ENCODE data around the gene HS2ST1. TPM values are rescaled to one million over a fixed set of nuclear protein-coding genes. Genes with fewer than 3 reads are reported as not detected.

HS2ST1 gene
- total and polyA plus RNA-seq, 2 experiments from 2014 or later: 6.7 to 17.1 TPM

DNA sequence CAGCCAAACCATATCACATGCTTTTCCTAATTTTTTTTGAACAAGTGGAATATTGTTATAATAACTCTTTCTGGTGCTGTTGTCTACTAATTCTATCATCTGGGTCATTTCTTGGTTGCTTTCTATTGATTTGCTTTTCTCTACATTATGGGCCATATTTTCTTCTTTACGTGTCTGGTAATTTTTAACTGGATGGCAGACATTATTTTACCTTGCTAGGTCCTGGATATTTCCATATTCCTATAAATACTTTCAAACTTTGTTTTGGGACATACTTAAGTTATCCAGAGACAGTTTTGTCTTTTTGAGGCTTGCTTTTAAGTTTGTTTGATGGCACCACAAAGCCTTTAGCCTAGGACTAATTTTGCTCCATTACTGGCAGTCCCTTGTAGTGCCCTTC lies 11.3 kb downstream of the HS2ST1 start (continued):
- TF ChIP-seq, protein P1, sequence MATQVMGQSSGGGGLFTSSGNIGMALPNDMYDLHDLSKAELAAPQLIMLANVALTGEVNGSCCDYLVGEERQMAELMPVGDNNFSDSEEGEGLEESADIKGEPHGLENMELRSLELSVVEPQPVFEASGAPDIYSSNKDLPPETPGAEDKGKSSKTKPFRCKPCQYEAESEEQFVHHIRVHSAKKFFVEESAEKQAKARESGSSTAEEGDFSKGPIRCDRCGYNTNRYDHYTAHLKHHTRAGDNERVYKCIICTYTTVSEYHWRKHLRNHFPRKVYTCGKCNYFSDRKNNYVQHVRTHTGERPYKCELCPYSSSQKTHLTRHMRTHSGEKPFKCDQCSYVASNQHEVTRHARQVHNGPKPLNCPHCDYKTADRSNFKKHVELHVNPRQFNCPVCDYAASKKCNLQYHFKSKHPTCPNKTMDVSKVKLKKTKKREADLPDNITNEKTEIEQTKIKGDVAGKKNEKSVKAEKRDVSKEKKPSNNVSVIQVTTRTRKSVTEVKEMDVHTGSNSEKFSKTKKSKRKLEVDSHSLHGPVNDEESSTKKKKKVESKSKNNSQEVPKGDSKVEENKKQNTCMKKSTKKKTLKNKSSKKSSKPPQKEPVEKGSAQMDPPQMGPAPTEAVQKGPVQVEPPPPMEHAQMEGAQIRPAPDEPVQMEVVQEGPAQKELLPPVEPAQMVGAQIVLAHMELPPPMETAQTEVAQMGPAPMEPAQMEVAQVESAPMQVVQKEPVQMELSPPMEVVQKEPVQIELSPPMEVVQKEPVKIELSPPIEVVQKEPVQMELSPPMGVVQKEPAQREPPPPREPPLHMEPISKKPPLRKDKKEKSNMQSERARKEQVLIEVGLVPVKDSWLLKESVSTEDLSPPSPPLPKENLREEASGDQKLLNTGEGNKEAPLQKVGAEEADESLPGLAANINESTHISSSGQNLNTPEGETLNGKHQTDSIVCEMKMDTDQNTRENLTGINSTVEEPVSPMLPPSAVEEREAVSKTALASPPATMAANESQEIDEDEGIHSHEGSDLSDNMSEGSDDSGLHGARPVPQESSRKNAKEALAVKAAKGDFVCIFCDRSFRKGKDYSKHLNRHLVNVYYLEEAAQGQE (IDR thresholded peaks at IDR 0.05; ENCODE audit: unreplicated experiment): no peak
- TF ChIP-seq, protein P2, sequence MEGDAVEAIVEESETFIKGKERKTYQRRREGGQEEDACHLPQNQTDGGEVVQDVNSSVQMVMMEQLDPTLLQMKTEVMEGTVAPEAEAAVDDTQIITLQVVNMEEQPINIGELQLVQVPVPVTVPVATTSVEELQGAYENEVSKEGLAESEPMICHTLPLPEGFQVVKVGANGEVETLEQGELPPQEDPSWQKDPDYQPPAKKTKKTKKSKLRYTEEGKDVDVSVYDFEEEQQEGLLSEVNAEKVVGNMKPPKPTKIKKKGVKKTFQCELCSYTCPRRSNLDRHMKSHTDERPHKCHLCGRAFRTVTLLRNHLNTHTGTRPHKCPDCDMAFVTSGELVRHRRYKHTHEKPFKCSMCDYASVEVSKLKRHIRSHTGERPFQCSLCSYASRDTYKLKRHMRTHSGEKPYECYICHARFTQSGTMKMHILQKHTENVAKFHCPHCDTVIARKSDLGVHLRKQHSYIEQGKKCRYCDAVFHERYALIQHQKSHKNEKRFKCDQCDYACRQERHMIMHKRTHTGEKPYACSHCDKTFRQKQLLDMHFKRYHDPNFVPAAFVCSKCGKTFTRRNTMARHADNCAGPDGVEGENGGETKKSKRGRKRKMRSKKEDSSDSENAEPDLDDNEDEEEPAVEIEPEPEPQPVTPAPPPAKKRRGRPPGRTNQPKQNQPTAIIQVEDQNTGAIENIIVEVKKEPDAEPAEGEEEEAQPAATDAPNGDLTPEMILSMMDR (conservative IDR thresholded peaks at IDR 0.05; ENCODE audit: low read depth in 2 of 2): no peak
- no peak for TF ChIP-seq POLR2AphosphoS5 (IDR thresholded peaks at IDR 0.05; ENCODE audit: low read depth)
- no peak for TF ChIP-seq EZH2phosphoT487 (IDR thresholded peaks at IDR 0.05; ENCODE audit: unreplicated experiment)
- TF ChIP-seq JUNB (IDR thresholded peaks at IDR 0.05; ENCODE audit: unreplicated experiment): no peak

DNA sequence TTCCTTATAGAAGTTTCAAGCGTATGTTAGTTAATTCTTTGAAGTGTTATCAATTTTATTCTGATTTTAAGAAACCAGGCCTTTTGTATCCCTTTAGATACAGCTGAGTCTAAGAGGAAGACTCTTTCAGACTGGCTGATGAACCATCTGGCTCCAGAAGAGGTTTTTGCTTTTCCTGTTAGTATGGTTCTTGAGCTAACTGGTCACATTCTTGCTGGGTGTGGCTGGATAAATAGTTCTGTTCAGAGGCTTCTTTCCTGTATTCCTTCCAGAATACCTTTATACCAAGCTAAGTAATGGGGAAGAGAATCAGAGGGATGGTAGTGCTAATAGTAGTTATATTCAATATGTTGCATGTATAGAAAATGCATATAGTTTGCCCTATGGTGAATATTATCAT lies 12.4 kb downstream of the HS2ST1 start:
- Mint-ChIP-seq H3K9me3 (peaks cover 40% of the 10 kb centered on the region), H3K27ac (no peak overlapping the region), H3K27me3 (ENCODE audit: insufficient read depth, low read depth, poor library complexity) (no peaks in the 10 kb centered on the region), H3K36me3 (ENCODE audit: low read depth) (peaks cover 42% of the 10 kb centered on the region), H3K4me3 (no peak overlapping the region), H3K4me1 (peaks cover 14% of the 10 kb centered on the region)
- peaks cover 13% of the 10 kb centered on the region for H3K4me1 ChIP-seq (ENCODE audit: insufficient read depth)
- H3K79me2 ChIP-seq (replicated peaks; ENCODE audit: insufficient read depth): peaks cover 100% of the 10 kb centered on the region
- no peak overlapping the region for H3K4me3 ChIP-seq
- H3K4me2 ChIP-seq: no peak overlapping the region
- H3K9me2 ChIP-seq (ENCODE audit: insufficient read depth): no peaks in the 10 kb centered on the region
- H3K27ac ChIP-seq (ENCODE audit: low read depth): no peak overlapping the region
- ATAC-seq (no peak), DNase-seq (ENCODE audit: low spot score) (no peak)
- H2AFZ ChIP-seq: no peak overlapping the region
- no peaks in the 10 kb centered on the region for H3K27me3 ChIP-seq (ENCODE audit: insufficient read depth)
- H3K36me3 ChIP-seq (ENCODE audit: insufficient read depth): peaks cover 6% of the 10 kb centered on the region; the same call in 1 of the 2 replicates
- H3F3A ChIP-seq (replicated peaks; ENCODE audit: low read depth): no peaks in the 10 kb centered on the region
- no peaks in the 10 kb centered on the region for H4K20me1 ChIP-seq (replicated peaks; ENCODE audit: insufficient read depth)
- no peak for TF ChIP-seq NANOG (IDR thresholded peaks at IDR 0.05; ENCODE audit: borderline replicate concordance)
- no peak for TF ChIP-seq ZNF114 (CRISPR knock-in tag; IDR thresholded peaks at IDR 0.05)
- TF ChIP-seq ZNF331 (CRISPR knock-in tag; IDR thresholded peaks at IDR 0.05; ENCODE audit: low read depth): no peak
- no peak for TF ChIP-seq CREB1 (CRISPR knock-in tag; IDR thresholded peaks at IDR 0.05; ENCODE audit: low read depth)
- TF ChIP-seq, protein P3, sequence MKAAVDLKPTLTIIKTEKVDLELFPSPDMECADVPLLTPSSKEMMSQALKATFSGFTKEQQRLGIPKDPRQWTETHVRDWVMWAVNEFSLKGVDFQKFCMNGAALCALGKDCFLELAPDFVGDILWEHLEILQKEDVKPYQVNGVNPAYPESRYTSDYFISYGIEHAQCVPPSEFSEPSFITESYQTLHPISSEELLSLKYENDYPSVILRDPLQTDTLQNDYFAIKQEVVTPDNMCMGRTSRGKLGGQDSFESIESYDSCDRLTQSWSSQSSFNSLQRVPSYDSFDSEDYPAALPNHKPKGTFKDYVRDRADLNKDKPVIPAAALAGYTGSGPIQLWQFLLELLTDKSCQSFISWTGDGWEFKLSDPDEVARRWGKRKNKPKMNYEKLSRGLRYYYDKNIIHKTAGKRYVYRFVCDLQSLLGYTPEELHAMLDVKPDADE (IDR thresholded peaks at IDR 0.05): no peak
- no peak for TF ChIP-seq EZH2 (IDR thresholded peaks at IDR 0.05; ENCODE audit: low read depth, unreplicated experiment)
- TF ChIP-seq, protein P2 (conservative IDR thresholded peaks at IDR 0.05; ENCODE audit: low read depth in 2 of 2): no peak
